ENCODE measurements around the gene TFF3.
A peak's percentile ranks its signal among the peaks of the same experiment; 100 is the strongest.

The TFF3 gene

DNA sequence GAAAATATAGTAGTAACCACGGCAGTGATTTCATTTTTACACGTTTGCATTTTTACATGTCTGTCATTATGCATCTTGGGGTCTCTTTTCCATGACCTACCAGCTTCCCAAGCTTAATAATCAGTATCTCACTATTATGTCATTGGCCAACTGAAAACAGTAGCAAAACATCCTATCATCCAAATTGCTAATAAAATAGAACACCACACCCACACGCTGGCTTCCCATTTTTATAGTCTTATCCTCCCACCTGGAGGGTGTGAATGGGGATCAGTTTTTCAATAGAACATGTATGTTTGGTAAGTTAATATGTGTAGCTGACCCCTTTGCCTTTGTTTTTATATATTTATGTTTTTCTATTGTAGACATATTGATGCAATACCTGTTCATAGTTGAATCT lies 11.8 kb downstream of the TFF3 start:
- Histone ChIP-seq H3K79me2 (ENCODE audit: insufficient read depth, low read length) (peaks cover 11% of the 10 kb centered on the region; the same call in 1 of the 2 replicates), H3K4me1 (ENCODE audit: insufficient read depth, low read length, poor library complexity, severe bottlenecking) (peaks cover 80% of the 10 kb centered on the region), H3K4me3 (ENCODE audit: low read length, poor library complexity, severe bottlenecking) (no peak overlapping the region), H3K9ac (ENCODE audit: low read depth, low read length, poor library complexity, severe bottlenecking) (no peak overlapping the region), H3K27me3 (ENCODE audit: insufficient read depth, low read length, poor library complexity, severe bottlenecking) (no peaks in the 10 kb centered on the region), H3K9me2 (replicated peaks; ENCODE audit: low read depth, low read length) (no peaks in the 10 kb centered on the region), H2AFZ (ENCODE audit: low read length) (no peak overlapping the region), H3F3A (ENCODE audit: low read depth) (no peaks in the 10 kb centered on the region), H3K9me3 (ENCODE audit: insufficient read depth, low read depth, low read length) (no peaks in the 10 kb centered on the region), H4K20me1 (ENCODE audit: insufficient read depth, low read length, poor library complexity, severe bottlenecking) (no peaks in the 10 kb centered on the region), H3K36me3 (ENCODE audit: insufficient read depth, low read length) (no peaks in the 10 kb centered on the region), H3K4me2 (ENCODE audit: low read depth, low read length, poor library complexity, severe bottlenecking) (peak overlapping the region; percentile 11)
- TF ChIP-seq, protein P1, sequence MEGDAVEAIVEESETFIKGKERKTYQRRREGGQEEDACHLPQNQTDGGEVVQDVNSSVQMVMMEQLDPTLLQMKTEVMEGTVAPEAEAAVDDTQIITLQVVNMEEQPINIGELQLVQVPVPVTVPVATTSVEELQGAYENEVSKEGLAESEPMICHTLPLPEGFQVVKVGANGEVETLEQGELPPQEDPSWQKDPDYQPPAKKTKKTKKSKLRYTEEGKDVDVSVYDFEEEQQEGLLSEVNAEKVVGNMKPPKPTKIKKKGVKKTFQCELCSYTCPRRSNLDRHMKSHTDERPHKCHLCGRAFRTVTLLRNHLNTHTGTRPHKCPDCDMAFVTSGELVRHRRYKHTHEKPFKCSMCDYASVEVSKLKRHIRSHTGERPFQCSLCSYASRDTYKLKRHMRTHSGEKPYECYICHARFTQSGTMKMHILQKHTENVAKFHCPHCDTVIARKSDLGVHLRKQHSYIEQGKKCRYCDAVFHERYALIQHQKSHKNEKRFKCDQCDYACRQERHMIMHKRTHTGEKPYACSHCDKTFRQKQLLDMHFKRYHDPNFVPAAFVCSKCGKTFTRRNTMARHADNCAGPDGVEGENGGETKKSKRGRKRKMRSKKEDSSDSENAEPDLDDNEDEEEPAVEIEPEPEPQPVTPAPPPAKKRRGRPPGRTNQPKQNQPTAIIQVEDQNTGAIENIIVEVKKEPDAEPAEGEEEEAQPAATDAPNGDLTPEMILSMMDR (conservative IDR thresholded peaks at IDR 0.05; ENCODE audit: low read length): no peak
- TF ChIP-seq EZH2phosphoT487 (IDR thresholded peaks at IDR 0.05; ENCODE audit: borderline replicate concordance): no peak

DNA sequence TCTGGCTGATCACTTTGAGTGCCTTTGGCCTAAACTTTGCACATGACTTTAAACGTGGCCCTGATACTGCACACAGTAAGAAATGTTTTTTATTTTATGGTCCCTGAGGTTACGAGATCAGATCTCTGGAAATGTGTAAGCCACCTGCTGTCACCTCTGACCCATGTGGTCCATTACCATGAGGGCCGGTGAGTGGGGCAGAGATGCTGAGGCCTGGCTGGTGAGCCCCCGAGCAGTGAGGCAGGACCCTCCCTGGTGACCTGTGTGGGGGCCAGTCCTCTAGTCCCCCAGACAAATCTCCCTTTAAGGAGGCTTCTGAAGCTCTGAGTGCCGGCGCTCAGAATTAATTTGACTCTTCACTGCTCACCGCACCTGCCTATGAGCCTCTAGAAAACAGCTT lies 12.4 kb downstream of the TFF3 start:
- Histone ChIP-seq H3K4me2 (ENCODE audit: low read depth, low read length, poor library complexity, severe bottlenecking) (peak overlapping the region; percentile 11), H3K4me1 (ENCODE audit: insufficient read depth, low read length, poor library complexity, severe bottlenecking) (peaks cover 80% of the 10 kb centered on the region)
- TF ChIP-seq, protein P1 (conservative IDR thresholded peaks at IDR 0.05; ENCODE audit: low read length): no peak
- TF ChIP-seq EZH2phosphoT487 (IDR thresholded peaks at IDR 0.05; ENCODE audit: borderline replicate concordance): no peak

DNA sequence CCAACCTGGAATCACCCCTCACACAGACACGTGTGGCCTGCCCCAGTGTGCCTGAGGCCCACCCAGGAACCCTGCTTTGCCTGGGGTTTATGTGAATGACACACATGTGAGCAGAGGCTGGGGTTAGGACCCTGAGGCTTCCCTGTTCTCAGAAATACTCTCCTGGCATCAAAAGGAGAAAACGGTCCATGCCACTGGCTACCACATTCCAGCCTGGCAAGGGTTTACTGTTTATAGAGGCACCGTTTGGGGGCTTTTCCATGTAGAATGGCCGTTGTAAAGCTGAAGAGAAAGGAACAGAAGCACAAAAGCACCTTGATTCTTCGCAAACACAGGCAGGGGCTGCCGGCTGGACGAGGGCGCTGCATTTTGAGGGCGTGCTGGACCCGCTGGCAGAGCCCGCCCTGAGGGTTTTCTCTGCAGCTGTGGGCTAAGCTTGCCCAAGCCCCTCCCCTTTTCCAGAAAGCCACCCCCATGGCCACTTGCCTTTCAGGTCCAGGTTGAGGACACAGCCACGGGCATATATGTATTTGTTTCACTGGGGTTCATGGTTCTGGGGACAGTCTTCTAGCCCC lies 13.0 kb downstream of the TFF3 start:
- H3K4me1 ChIP-seq (ENCODE audit: insufficient read depth, low read length, poor library complexity, severe bottlenecking): peaks cover 73% of the 10 kb centered on the region
- no peaks in the 10 kb centered on the region for H4K20me1 ChIP-seq (ENCODE audit: insufficient read depth, low read length, poor library complexity, severe bottlenecking)
- no peaks in the 10 kb centered on the region for H3K9me3 ChIP-seq (ENCODE audit: insufficient read depth, low read depth, low read length)
- H3K79me2 ChIP-seq (ENCODE audit: insufficient read depth, low read length): peaks cover 11% of the 10 kb centered on the region; the same call in 1 of the 2 replicates
- H3K27me3 ChIP-seq (ENCODE audit: insufficient read depth, low read length, poor library complexity, severe bottlenecking): no peaks in the 10 kb centered on the region
- H3K9me2 ChIP-seq (replicated peaks; ENCODE audit: low read depth, low read length): no peaks in the 10 kb centered on the region
- H2AFZ ChIP-seq (ENCODE audit: low read length): no peak overlapping the region
- peak overlapping the region; percentile 41 for H3K9ac ChIP-seq (ENCODE audit: low read depth, low read length, poor library complexity, severe bottlenecking)
- H3K4me3 ChIP-seq (ENCODE audit: low read length, poor library complexity, severe bottlenecking): no peak overlapping the region
- no peaks in the 10 kb centered on the region for H3F3A ChIP-seq (ENCODE audit: low read depth)
- H3K36me3 ChIP-seq (ENCODE audit: insufficient read depth, low read length): no peaks in the 10 kb centered on the region
- TF ChIP-seq EZH2phosphoT487 (IDR thresholded peaks at IDR 0.05; ENCODE audit: borderline replicate concordance): no peak
- TF ChIP-seq, protein P1 (conservative IDR thresholded peaks at IDR 0.05; ENCODE audit: low read length): no peak
- H3K4me2 ChIP-seq (ENCODE audit: low read depth, low read length, poor library complexity, severe bottlenecking): peak overlapping the region; percentile 11

More for the DNA sequence above, 12.4 kb downstream of the TFF3 start:
- Histone ChIP-seq H3F3A (ENCODE audit: low read depth) (no peaks in the 10 kb centered on the region), H3K79me2 (ENCODE audit: insufficient read depth, low read length) (peaks cover 11% of the 10 kb centered on the region; the same call in 1 of the 2 replicates), H3K36me3 (ENCODE audit: insufficient read depth, low read length) (no peaks in the 10 kb centered on the region), H3K9me2 (replicated peaks; ENCODE audit: low read depth, low read length) (no peaks in the 10 kb centered on the region), H3K9me3 (ENCODE audit: insufficient read depth, low read depth, low read length) (no peaks in the 10 kb centered on the region), H3K27me3 (ENCODE audit: insufficient read depth, low read length, poor library complexity, severe bottlenecking) (no peaks in the 10 kb centered on the region), H2AFZ (ENCODE audit: low read length) (no peak overlapping the region), H4K20me1 (ENCODE audit: insufficient read depth, low read length, poor library complexity, severe bottlenecking) (no peaks in the 10 kb centered on the region), H3K9ac (ENCODE audit: low read depth, low read length, poor library complexity, severe bottlenecking) (peak overlapping the region; percentile 41), H3K4me3 (ENCODE audit: low read length, poor library complexity, severe bottlenecking) (no peak overlapping the region)
